IPS-18a (cell line): ENCODE results near the gene LRRTM4.

ENCODE experiments used
- H3K27ac ChIP-seq: one replicate; pipeline ENCODE4 v1.5.1; 2013; ENCODE audit warnings: low read length
- H3K27me3 ChIP-seq: one replicate; pipeline ENCODE4 v1.6.1; 2013; ENCODE audit warnings: mild to moderate bottlenecking, low read length; ENCODE audit not compliant: control insufficient read depth, insufficient read depth
- H3K36me3 ChIP-seq: one replicate; pipeline ENCODE4 v1.6.1; 2013; ENCODE audit warnings: low read depth, low read length; ENCODE audit not compliant: control insufficient read depth
- H3K4me1 ChIP-seq: one replicate; pipeline ENCODE4 v1.6.1; 2013; ENCODE audit warnings: low read depth, low read length; ENCODE audit not compliant: control insufficient read depth
- H3K4me3 ChIP-seq: one replicate; pipeline ENCODE4 v1.5.1; 2013; ENCODE audit warnings: low read length
- H3K9ac ChIP-seq: one replicate; pipeline ENCODE4 v1.6.1; 2013; ENCODE audit warnings: mild to moderate bottlenecking, low read length, moderate library complexity
- H3K9me3 ChIP-seq: one replicate; pipeline ENCODE4 v1.6.1; 2013; ENCODE audit warnings: low read depth, low read length; ENCODE audit not compliant: control insufficient read depth

The LRRTM4 gene

DNA sequence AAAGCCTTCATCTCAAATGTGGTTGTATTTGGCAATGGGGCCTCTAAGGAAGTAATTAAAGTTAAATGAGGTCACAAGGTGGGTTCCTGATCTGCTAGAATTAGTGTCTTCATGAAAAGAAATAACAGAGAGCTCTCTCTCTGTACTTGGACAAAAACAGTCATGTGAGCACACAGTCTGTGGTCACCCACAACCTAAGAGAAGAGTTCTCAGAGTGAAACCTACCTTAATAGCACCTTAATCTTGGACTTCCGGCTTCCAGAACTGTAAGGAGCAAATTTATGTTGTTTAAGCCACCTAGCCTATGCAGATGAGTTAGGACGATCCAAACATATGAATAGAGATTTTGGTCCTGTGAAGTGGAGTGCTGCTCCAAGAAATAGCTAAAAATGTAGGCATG lies 758.9 kb downstream of the LRRTM4 start:
- H3K36me3 ChIP-seq = no peaks in the 10 kb centered on the region
- no peaks in the 10 kb centered on the region for H3K9me3 ChIP-seq
- no peak overlapping the region for H3K4me3 ChIP-seq
- H3K9ac ChIP-seq = no peak overlapping the region
- no peaks in the 10 kb centered on the region for H3K27me3 ChIP-seq
- peaks cover 13% of the 10 kb centered on the region for H3K4me1 ChIP-seq
- H3K27ac ChIP-seq = no peak overlapping the region

DNA sequence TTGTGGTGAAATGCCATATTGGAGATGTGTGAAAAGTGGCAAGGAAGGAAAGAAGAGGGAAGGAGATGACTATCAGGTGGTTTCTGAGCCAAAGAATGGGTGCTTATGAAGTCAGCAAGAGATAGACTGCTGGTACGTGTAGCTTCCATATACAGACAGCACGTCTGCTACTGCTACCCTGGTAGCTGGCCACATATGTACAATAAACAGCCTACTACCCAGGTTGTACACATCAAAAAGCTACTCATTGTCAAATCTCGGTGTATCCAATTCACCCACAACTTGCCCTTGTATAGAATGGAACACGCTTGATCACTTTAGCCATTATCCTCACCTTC lies 761.8 kb downstream of the LRRTM4 start:
- H3K4me3 ChIP-seq = no peak overlapping the region
- no peaks in the 10 kb centered on the region for H3K27me3 ChIP-seq
- H3K9ac ChIP-seq = no peak overlapping the region

DNA sequence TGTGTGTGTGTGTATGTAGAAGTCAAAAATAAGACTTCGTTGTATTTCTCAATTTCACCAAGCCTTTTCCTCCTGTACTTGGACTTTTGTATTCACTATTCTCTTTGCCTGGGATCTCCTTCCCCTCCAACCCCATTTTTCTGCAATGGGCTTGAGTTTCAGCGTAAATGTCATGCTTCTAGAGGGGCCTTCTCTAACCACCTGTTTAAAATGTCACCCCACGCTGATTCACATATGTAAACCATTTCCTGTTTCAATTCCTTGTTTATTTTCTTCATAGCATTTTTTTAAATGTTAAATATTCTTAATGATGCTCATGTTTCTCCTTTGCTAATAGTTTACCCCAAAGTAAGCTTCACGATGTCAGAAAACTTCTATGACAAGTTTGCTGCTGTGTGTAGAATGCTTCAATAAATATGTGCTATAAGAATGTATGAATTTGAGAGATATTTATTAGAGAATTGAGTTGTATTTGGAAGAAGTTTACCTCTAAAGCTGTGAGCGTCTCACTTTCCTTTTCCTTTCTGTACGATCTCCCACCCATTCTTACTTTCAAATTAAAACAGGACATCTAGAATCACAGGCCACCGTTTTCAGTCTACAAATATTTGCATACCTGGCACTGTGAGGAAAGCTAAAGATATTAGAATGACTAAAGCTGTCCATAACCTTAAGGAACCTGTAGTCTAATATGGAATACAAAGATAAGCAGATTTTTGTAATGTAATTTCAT lies 762.4 kb downstream of the LRRTM4 start:
- Histone ChIP-seq H3K9me3 (no peaks in the 10 kb centered on the region), H3K27me3 (no peaks in the 10 kb centered on the region), H3K36me3 (no peaks in the 10 kb centered on the region), H3K4me3 (no peak overlapping the region), H3K27ac (no peak overlapping the region), H3K4me1 (peaks cover 13% of the 10 kb centered on the region), H3K9ac (no peak overlapping the region)

More for the DNA sequence above, 761.8 kb downstream of the LRRTM4 start:
- peaks cover 13% of the 10 kb centered on the region for H3K4me1 ChIP-seq
- no peaks in the 10 kb centered on the region for H3K9me3 ChIP-seq
- no peak overlapping the region for H3K27ac ChIP-seq
- no peaks in the 10 kb centered on the region for H3K36me3 ChIP-seq

DNA sequence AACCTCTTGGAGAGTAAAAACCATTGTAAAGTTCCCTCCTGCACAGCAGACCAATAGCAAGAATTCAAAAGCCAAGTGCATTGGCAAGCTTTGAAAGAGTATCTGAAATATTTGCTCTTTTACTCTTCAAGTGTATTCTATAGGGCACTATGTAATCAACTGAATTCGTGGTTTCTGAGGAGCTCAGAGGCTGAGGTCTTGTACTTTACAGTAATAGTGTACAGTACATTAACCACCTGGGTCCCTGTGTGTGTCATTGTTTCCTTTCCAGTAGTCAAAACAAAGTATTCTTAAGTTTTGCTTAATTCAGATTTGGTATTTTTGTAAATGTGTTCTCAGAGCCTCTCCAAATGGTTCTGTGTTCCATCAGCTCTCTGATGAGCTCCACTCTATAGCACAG lies 769.7 kb downstream of the LRRTM4 start:
- H3K4me3 ChIP-seq = no peak overlapping the region
- no peak overlapping the region for H3K27ac ChIP-seq
- H3K27me3 ChIP-seq = no peaks in the 10 kb centered on the region
- H3K9ac ChIP-seq = no peak overlapping the region
- H3K4me1 ChIP-seq = no peaks in the 10 kb centered on the region
- H3K9me3 ChIP-seq = no peaks in the 10 kb centered on the region
- H3K36me3 ChIP-seq = no peaks in the 10 kb centered on the region

DNA sequence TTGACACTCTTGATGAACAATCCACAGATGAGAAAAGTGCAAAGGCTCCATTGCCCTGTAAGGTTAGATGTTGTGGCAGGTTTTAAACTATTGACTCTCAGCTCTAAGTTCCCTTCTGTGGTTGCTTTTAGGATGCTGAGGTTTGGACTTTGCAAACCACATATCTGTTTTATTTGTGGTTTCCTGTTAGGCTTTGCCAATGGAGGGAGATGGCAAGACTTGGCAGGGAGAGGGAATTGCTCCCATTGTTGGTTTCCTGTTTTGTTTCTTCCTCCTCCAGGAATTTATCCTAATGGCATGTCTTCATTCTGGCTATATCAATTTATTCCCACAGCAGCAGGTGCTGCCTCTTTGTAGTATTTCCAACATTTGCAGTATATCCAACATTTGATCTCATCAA lies 772.3 kb downstream of the LRRTM4 start:
- Histone ChIP-seq H3K9me3 (no peaks in the 10 kb centered on the region), H3K27ac (no peak overlapping the region), H3K27me3 (no peaks in the 10 kb centered on the region), H3K4me3 (no peak overlapping the region), H3K36me3 (no peaks in the 10 kb centered on the region), H3K9ac (no peak overlapping the region), H3K4me1 (no peaks in the 10 kb centered on the region)

DNA sequence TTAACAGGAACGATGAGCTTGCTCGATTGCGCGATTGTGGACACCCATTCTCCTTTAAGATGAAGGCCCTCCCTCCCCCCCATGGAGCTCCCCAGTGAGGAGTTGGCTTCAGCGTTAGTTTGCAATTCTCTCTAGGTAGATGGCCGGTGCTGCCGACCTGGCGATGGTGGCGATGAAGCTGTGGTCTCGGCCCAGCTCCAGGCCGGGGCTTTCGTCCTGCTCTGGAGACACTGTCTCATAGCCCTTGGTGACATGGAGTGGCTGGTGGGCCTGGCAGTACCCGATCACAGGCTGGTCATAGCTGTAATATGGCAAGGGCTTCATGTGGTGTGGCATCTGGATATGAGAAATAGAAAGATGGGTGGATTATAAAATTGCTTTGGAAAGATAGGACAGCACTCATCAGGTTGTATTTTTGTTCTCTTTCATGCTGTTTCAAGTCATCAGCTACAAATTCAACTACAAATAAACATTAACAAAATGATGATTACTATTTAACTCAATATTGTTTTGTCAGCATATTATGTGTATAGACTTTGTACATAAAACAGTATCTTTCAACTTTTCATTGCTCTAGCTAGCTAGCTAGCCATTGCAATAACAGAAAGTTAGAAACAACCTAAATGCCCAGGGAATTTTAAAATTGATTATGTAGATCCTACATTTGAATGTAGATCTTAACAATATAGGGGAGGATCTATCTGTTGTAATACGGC lies 773.4 kb downstream of the LRRTM4 start:
- Histone ChIP-seq H3K27me3 (no peaks in the 10 kb centered on the region), H3K4me3 (no peak overlapping the region), H3K36me3 (no peaks in the 10 kb centered on the region), H3K9ac (no peak overlapping the region), H3K4me1 (no peaks in the 10 kb centered on the region), H3K27ac (no peak overlapping the region), H3K9me3 (no peaks in the 10 kb centered on the region)

DNA sequence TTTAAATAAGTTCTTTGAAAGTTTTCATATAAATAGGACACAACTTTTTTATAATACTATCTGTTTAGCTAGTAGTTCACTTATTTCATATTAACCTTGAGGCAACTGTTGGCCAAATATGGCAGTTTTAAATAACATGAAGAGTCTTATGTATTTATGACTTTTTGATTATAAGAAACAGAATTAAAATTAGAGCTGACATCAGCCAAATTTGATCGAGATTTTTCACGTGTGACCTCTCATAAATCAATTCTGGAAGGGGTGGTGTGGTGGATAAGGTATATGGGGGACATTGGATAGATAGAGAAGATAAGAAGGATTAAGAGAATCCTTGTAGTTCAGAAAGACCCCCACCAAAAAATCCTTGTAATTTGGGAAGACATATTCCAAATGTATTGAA lies 776.6 kb downstream of the LRRTM4 start:
- Histone ChIP-seq H3K27ac (no peak overlapping the region), H3K9me3 (no peaks in the 10 kb centered on the region), H3K9ac (no peak overlapping the region), H3K4me1 (no peaks in the 10 kb centered on the region), H3K36me3 (no peaks in the 10 kb centered on the region), H3K4me3 (no peak overlapping the region), H3K27me3 (no peaks in the 10 kb centered on the region)

DNA sequence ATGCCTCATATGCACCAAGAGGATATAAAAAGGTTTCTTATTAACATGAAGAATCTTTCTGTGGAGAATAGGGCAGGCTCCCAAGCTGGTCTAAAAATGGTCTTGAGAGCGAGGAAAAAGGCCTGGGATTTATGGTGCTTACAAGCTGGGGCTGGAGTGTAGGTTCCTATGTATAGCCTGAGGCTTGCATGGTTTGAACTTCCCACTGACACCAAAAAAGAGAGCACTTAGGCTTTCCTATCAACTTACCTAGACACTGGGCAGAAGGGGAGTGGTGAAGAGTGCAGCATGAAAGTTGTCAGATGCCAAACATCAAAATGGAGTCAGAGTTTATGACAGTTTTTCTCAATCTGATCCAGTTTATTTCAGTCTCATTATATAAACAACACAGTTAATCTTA lies 784.6 kb downstream of the LRRTM4 start:
- Histone ChIP-seq H3K36me3 (no peaks in the 10 kb centered on the region), H3K9me3 (no peaks in the 10 kb centered on the region), H3K27ac (no peak overlapping the region), H3K9ac (no peak overlapping the region), H3K27me3 (no peaks in the 10 kb centered on the region), H3K4me3 (no peak overlapping the region), H3K4me1 (no peaks in the 10 kb centered on the region)

GRCh38 chr2:76733736-76734135 lies 788.4 kb downstream of the LRRTM4 start:
- Histone ChIP-seq H3K9ac (no peak overlapping the region), H3K9me3 (no peaks in the 10 kb centered on the region), H3K4me3 (no peak overlapping the region)

GRCh38 chr2:76731157-76731556 lies 791.0 kb downstream of the LRRTM4 start:
- no peaks in the 10 kb centered on the region for H3K27me3 ChIP-seq
- no peak overlapping the region for H3K27ac ChIP-seq
- H3K36me3 ChIP-seq = no peaks in the 10 kb centered on the region
- no peaks in the 10 kb centered on the region for H3K9me3 ChIP-seq
- H3K4me3 ChIP-seq = no peak overlapping the region
- no peak overlapping the region for H3K9ac ChIP-seq
- H3K4me1 ChIP-seq = no peaks in the 10 kb centered on the region

More at GRCh38 chr2:76733736-76734135, 788.4 kb downstream of the LRRTM4 start:
- Histone ChIP-seq H3K4me1 (no peaks in the 10 kb centered on the region), H3K27ac (no peak overlapping the region), H3K27me3 (no peaks in the 10 kb centered on the region), H3K36me3 (no peaks in the 10 kb centered on the region)

DNA sequence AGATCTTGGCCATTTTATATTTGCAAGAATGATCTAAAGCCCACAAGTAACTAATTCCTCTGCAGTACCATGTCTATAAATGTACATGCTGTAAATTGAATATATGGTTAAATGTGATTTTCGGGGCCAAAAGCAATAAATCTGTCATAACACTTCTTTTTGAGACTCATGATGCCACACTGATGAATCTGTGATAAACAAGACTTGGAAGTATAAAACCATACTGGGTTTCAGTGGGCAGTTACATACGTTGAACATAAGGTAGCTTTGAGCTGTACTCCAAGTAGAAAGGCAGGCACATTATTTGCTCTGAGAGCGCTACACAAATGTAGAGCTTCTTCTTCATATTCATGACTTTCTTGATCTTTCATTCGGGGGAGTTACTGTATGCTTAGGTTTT lies 792.2 kb downstream of the LRRTM4 start:
- Histone ChIP-seq H3K27me3 (no peaks in the 10 kb centered on the region), H3K4me3 (no peak overlapping the region), H3K27ac (no peak overlapping the region), H3K9ac (no peak overlapping the region), H3K4me1 (no peaks in the 10 kb centered on the region), H3K36me3 (no peaks in the 10 kb centered on the region), H3K9me3 (no peaks in the 10 kb centered on the region)

DNA sequence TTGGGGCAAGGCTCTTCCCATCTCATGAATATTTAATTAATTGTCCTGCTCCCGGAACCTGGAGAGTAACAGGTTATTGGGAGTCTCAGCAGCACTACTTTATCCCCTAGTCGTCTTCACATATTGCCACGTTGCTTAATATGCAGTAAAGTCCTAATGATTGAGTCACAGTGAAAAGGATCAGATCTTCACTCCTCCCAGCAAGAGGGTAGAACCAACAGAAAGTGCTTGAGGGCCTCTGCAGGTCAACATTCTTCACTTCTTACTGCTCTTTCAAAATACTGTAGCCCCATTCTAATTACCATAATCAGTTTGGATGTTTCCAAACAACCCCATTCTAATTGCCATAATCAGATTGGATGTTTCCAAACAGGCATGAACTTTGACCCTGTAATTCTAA lies 801.0 kb downstream of the LRRTM4 start:
- no peak overlapping the region for H3K27ac ChIP-seq
- no peak overlapping the region for H3K4me3 ChIP-seq
- no peaks in the 10 kb centered on the region for H3K36me3 ChIP-seq
- H3K9me3 ChIP-seq = no peaks in the 10 kb centered on the region
- H3K4me1 ChIP-seq = no peaks in the 10 kb centered on the region
- H3K27me3 ChIP-seq = no peaks in the 10 kb centered on the region
- no peak overlapping the region for H3K9ac ChIP-seq
